AML-193 (cell line): ENCODE data around the gene ASXL1.
A peak's percentile ranks its signal among the peaks of the same experiment; 100 is the strongest.
"Not testable (repeated sequence)": the region's sequence is repeated elsewhere in the genome, so short reads cannot be mapped to it uniquely, and the experiment has no call there.

Source experiments
- DNase-seq, 2 experiments: peaks; one replicate each; lab custom pipeline; 2025; lab: John Stamatoyannopoulos, UW

The ASXL1 gene

GRCh38 chr20:32362901-32363364 lies 4.8 kb downstream of the ASXL1 start:
- DNase-seq = no peak

DNA sequence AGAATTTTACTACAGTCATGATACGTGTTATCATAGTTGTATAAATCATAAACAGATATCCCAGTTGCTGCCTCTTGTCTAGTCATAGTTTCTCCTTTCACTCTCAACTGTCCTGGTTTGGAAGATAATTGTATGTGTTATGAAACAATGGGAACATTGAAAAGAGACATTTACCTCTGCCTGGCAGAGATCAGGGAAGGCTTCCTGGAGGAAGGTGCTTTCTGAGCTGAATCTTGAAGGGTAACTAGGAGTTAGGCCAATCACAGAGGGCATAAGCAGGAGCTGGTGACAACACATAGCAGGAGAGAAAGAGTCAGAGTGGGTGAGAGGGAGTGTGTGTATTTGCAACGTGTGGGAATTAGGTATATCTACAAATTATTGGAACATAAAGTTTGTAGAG lies 5.4 kb downstream of the ASXL1 start:
- no peak for DNase-seq

GRCh38 chr20:32364554-32365208 lies 6.5 kb downstream of the ASXL1 start:
- DNase-seq = no peak

- no peak for DNase-seq
Observed at GRCh38 chr20:32365564-32365963, 7.4 kb downstream of the ASXL1 start.

DNA sequence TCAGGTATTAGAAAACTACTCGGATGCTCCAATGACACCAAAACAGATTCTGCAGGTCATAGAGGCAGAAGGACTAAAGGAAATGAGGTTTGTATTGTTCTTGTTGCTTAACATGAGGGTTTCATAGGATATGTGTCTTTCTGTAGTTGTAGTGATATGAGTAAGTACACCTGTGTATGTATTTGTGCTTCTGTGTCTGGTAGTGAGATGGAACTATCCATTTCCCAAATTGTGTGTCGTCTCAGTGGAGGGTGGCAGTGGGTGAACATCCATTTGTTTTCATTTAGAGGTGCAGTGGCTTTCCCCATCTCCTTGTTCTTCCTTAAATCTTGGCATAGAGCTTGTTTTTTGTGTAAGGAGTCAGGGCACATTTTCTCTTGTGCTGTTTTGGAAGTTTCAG lies 8.2 kb downstream of the ASXL1 start:
- no peak for DNase-seq

GRCh38 chr20:32368323-32368722 lies 10.2 kb downstream of the ASXL1 start:
- DNase-seq = no peak

GRCh38 chr20:32368925-32369324 lies 10.8 kb downstream of the ASXL1 start:
- DNase-seq = no peak

- no peak for DNase-seq
Observed at GRCh38 chr20:32370897-32371296, 12.8 kb downstream of the ASXL1 start.

DNA sequence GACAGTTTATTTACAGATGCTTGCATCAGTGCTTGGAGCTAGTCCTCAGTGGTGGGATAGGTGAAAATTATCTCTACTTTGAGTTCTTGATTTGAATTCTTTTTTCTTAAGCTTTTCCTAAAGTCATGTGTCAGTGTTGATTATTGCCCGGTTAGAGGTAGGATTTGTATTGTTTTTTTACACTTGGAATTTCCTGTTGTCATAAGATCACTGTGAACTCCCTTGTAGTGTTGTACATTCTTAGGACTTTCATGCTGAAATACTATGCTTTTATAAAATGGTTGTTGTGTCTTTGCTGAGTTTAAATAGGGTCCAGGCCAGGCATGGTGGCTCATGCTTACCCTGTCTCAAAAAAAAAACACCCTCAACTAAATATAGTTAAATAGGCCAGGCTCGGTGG lies 20.3 kb downstream of the ASXL1 start:
- DNase-seq = no peak

GRCh38 chr20:32380037-32380436 lies 21.9 kb downstream of the ASXL1 start:
- not testable (repeated sequence) for DNase-seq

DNA sequence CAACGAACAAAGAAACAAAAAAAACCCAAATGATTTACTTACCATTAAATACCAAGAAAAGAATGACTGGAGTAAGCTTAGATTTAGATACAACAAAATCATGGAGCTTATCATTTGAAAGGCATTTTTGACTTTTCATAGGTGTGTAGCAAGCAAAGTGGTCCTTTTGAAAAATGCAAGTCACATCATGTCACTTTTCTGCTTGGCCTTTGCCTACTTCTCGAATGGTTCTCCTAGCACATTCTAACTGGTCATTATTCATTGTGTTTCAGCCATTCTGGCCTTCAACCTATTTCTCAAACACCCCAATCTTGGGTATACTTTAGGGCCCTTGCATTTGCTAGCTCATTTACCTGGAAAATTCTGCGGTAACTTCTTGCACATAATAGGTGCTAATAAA lies 22.6 kb downstream of the ASXL1 start:
- DNase-seq = no peak

DNA sequence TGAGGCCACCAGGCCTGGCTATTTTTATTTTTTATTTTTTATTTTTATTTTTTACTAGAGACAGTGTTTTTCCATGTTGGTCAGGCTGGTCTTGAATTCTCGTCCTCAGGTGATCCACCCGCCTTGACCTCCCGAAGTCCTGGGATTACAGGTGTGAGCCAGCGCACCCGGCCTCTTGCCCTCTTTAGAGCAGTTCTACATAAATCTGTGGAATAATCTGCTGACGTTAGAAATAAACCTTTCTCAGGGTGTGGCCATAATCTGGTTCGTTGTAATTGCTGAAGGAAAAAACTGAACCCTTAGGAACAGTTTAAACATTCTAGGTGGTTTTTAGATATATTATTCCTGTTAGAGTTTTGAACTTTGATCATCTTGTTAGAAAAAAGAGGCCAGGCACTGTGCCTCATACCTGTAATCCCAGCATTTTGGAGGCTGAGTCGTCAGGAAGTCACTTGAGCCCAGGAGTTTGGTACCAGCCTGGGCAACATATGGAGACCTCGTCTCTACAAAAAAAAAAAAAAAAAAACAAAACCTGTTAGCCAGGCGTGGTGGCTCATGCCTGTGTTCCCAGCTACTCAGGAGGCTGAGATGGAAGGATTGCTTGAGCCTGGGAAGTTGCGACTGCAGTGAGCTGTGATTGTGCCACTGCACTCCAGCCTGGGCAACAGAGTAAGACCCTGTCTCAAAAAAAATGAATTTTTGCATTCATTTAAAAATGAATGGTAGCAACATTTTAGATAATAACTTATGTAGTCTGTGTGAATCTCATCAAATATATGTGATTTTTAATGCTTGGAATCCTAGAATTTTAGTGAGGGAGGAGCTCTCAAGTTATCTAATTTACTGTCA lies 24.2 kb downstream of the ASXL1 start:
- no peak for DNase-seq

GRCh38 chr20:32383441-32383840 lies 25.3 kb downstream of the ASXL1 start:
- DNase-seq = not testable (repeated sequence)

GRCh38 chr20:32385541-32385940 lies 27.4 kb downstream of the ASXL1 start:
- no peak for DNase-seq

DNA sequence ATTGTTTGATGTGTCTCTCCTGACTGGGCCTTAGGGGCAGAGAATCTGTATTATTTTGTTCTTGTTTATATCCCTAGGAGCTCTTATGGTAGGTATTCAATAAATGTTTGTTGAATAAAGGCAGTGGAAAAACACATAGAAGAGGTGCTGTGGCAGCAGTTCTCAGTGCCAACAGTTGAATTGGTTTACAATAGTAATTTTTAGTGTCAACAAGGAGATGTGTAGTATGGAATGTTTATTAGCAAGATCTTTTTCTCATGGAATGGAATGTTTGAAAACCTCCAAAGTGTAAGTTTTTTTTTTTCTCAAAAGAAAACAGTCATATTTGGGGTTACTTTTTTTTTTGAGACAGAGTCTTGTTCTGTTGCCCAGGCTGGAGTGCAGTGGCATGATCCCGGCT lies 28.0 kb downstream of the ASXL1 start:
- DNase-seq = no peak

DNA sequence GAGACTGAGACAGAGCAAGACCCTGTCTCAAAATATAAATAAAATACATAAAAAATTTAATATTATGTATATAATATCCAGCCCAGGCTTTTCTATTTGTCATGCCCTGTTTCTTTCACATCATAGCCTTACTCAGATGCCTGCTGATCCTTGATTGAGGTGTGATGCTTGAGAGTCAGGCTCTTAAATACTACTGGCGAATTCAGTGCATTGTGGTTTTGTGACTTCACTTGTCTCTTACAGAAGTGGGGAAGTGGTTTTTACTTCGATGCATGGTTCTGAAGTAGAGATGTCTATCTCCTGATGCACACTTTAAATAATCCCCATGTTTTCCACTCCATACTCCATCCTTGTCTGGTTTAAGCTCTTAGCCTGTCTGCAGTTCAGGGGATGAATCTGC lies 29.1 kb downstream of the ASXL1 start:
- peak; percentile 38 to 51 for DNase-seq

- peak; percentile 65 to 78 for DNase-seq
Observed at GRCh38 chr20:32391003-32391402, 32.9 kb downstream of the ASXL1 start.

DNA sequence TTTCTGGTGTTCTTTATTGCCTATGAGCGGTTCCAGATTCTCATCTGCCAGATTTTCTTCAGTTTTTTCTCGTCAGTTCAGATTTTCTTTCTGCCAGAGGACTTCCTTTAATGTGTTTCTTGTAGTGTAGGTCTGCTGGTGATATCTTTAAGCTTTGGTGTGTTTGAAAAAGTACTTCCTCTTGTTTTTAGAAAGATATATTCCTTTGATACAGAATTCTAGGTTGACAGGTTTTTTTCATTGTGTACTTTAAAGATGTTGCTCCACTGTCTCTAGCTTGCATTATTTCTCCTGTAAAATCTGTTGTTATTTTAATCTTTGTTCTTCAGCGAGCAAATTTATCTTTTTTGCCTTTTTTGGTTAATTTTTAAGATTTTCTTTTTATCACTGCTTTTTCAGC lies 36.9 kb downstream of the ASXL1 start:
- DNase-seq = no peak

- DNase-seq = no peak
Observed at GRCh38 chr20:32396646-32397160, 38.6 kb downstream of the ASXL1 start.

DNA sequence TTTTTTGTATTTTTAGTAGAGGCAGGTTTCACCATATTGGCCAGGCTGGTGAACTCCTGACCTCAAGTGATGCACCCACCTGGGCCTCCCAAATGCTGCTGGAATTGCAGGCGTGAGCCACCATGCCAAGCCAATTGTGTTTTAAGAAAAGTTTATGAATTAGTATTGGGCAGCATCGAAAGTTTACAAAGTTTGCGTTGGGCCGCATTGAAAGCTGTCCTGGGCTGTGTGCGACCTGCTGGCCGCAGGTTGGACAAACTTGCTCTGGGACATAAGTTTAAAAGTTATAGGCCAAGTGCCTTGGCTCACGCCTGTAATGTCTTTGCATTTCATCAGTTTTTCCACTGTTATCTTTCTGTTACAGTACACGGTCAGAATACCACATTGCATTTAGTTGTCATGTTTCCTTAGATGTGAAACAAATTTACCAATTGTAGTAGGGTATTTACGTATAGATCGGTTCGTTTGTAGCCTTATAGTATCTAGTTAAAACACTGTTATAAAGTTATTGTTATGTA lies 39.5 kb downstream of the ASXL1 start:
- DNase-seq = no peak

DNA sequence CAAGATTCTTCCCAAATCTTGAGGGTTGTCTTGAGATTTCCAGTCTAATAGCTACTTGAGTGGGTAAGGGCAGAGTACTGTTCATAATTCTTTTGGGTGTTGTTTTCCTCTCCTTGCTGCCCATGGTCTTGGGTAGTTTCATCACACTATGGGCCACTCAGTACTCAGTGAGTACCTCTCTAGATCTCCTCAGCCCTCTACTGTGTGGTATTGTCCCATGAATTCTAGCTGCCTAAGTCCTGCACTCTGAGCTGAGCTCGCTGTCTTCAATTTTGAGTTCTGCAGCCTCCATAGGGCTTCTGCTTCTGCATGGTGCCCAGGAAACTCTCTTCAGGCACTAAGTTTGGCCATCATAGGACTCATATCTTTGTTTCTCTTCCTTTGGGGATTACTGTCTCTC lies 42.3 kb downstream of the ASXL1 start:
- no peak for DNase-seq

- no peak for DNase-seq
Observed at GRCh38 chr20:32404017-32404416, 45.9 kb downstream of the ASXL1 start.

DNA sequence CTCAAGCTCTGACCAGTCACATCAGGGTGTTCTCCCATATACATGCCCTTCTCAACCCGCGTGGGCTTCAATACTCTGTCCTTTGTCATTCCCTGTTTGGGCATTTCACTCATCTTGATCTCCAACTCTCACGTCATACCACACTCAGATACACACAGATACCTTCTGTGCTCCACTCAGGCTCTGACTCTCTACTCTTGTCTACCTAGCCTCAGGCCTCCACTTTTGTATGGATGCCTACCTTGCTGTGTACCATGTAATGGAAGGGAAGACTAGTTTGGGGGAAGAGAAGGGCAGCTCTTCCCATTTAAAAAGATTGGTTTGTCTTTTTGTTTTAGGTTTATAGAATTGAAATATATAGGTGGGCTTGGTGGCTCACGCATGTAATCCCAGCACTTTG lies 48.6 kb downstream of the ASXL1 start:
- DNase-seq = no peak
